H1 (cell line): ENCODE results near the gene HNRNPU. TPM values are rescaled to one million over a fixed set of nuclear protein-coding genes. Genes with fewer than 3 reads are reported as not detected.

Experiments used
- CTCF ChIA-PET: fragments of 300-600 bp; sonication (Branson Sonifier 250); formaldehyde crosslinking; loops from one replicate; lab custom pipeline; 2021; ENCODE audit not compliant: partially characterized antibody; lab: Charles Lee
- POLR2A ChIA-PET: fragments of 300-600 bp; sonication (Branson Sonifier 250); formaldehyde crosslinking; loops from one replicate; lab custom pipeline; 2021; ENCODE audit warnings: inconsistent platforms; ENCODE audit not compliant: partially characterized antibody; lab: Charles Lee
- DNase-seq, 2 experiments: peaks; one replicate each; pipeline versions ENCODE4 v3.0.0 to v3.0.0-alpha.2; 2010 to 2022; ENCODE audit warnings: low spot score in 2 of 2, low read depth in 1 of 2, mixed read lengths in 1 of 2
- FAIRE-seq: peaks from 2 replicates; lab custom pipeline; 2011; peaks lifted over from hg19 to GRCh38; lab: Jason Lieb, UNC
- H2AFZ ChIP-seq: 2 replicates; pipeline ENCODE4 v1.8.1; 2012; ENCODE audit warnings: low read length, inconsistent platforms
- H2AK5ac ChIP-seq: 2 replicates; pipeline ENCODE4 v1.6.1; 2013; ENCODE audit warnings: low read depth, low read length
- H2BK120ac ChIP-seq: replicated peaks from 2 replicates; pipeline ENCODE3; 2013; ENCODE audit warnings: low read depth, low read length, inconsistent platforms
- H2BK12ac ChIP-seq: 2 replicates; pipeline ENCODE4 v1.6.1; 2013; ENCODE audit warnings: low read depth, low read length
- H2BK15ac ChIP-seq: 2 replicates; pipeline ENCODE4 v1.6.1; 2013; ENCODE audit warnings: low read length
- H2BK20ac ChIP-seq: 2 replicates; pipeline ENCODE4 v1.6.1; 2013; ENCODE audit warnings: low read length
- H2BK5ac ChIP-seq: 2 replicates; pipeline ENCODE4 v1.6.1; 2013; ENCODE audit warnings: low read depth, low read length
- H3K14ac ChIP-seq: 2 replicates; pipeline ENCODE4 v1.6.1; 2013; ENCODE audit warnings: inconsistent platforms; ENCODE audit not compliant: insufficient read length
- H3K18ac ChIP-seq: 2 replicates; pipeline ENCODE4 v1.6.1; 2013; ENCODE audit warnings: low read length; ENCODE audit errors: extremely low read depth
- H3K23ac ChIP-seq: 2 replicates; pipeline ENCODE4 v1.6.1; 2013; ENCODE audit warnings: inconsistent platforms; ENCODE audit not compliant: insufficient read length
- H3K23me2 ChIP-seq: 2 replicates; pipeline ENCODE4 v1.6.1; 2013; ENCODE audit warnings: low read depth, low read length
- H3K27ac ChIP-seq: 2 replicates; pipeline ENCODE4 v1.6.1; 2011; ENCODE audit warnings: low read depth, low read length, inconsistent platforms
- H3K27me3 ChIP-seq, 4 experiments: replicated peaks in 1 of 4; 1 replicate in 1 of 4; 2 replicates in 3 of 4; pipeline versions ENCODE4 v1.6.1 to v1.8.1; 2011 to 2013; ENCODE audit warnings: low read length in 3 of 4, mild to moderate bottlenecking in 3 of 4, inconsistent platforms in 2 of 4, mixed read lengths in 2 of 4, moderate library complexity in 1 of 4; ENCODE audit not compliant: control insufficient read depth in 3 of 4, insufficient read depth in 3 of 4; ENCODE audit errors: extremely low read depth in 1 of 4
- H3K36me3 ChIP-seq, 4 experiments: 2 replicates each; pipeline versions ENCODE4 v1.6.1 to v1.8.1; 2011 to 2013; ENCODE audit warnings: mild to moderate bottlenecking in 4 of 4, low read length in 3 of 4, moderate library complexity in 2 of 4, control low read depth in 1 of 4, inconsistent platforms in 1 of 4; ENCODE audit not compliant: insufficient read depth in 4 of 4, control insufficient read depth in 2 of 4
- H3K4ac ChIP-seq: replicated peaks from 2 replicates; pipeline ENCODE3; 2013; ENCODE audit warnings: low read length, low read depth, mixed read lengths, inconsistent platforms; ENCODE audit not compliant: insufficient read length
- H3K4me1 ChIP-seq, 4 experiments: replicated peaks in 1 of 4; 1 replicate in 1 of 4; 2 replicates in 3 of 4; pipeline versions ENCODE4 v1.6.1 to v1.8.1; 2011 to 2013; ENCODE audit warnings: low read length in 3 of 4, inconsistent platforms in 2 of 4, mixed read lengths in 1 of 4; ENCODE audit not compliant: insufficient read depth in 4 of 4, control insufficient read depth in 3 of 4
- H3K4me2 ChIP-seq, 2 experiments: 2 replicates each; pipeline versions ENCODE4 v1.6.1 to v1.8.1; 2011 to 2013; ENCODE audit warnings: low read depth in 2 of 2, low read length in 2 of 2, control low read depth in 1 of 2, inconsistent platforms in 1 of 2, mild to moderate bottlenecking in 1 of 2; ENCODE audit not compliant: insufficient read depth in 1 of 2
- H3K4me3 ChIP-seq, 4 experiments: fragments of 200-600, 300-600 bp in 1 of 4; sonication (generic), shearing (Covaris generic), sonication (Bioruptor Twin) in 1 of 4; 2 replicates each; pipeline versions ENCODE4 v1.5.1 to v1.8.1; 2011 to 2016; ENCODE audit warnings: low read length in 4 of 4, low read depth in 3 of 4, control low read depth in 2 of 4, inconsistent platforms in 2 of 4, mild to moderate bottlenecking in 2 of 4, mixed read lengths in 1 of 4, moderate library complexity in 1 of 4; ENCODE audit not compliant: insufficient read depth in 2 of 4; ENCODE audit errors: extremely low read depth in 1 of 4
- H3K56ac ChIP-seq: replicated peaks from 2 replicates; pipeline ENCODE3; 2013; ENCODE audit warnings: low read depth, mild to moderate bottlenecking, mixed read lengths, low read length, inconsistent platforms; ENCODE audit not compliant: insufficient read length
- H3K79me1 ChIP-seq: 2 replicates; pipeline ENCODE4 v1.6.1; 2013; ENCODE audit warnings: low read depth, low read length, control low read depth
- H3K79me2 ChIP-seq, 2 experiments: 2 replicates each; pipeline versions ENCODE4 v1.6.1 to v1.8.1; 2012 to 2013; ENCODE audit warnings: low read length in 2 of 2, mild to moderate bottlenecking in 2 of 2, inconsistent platforms in 1 of 2; ENCODE audit not compliant: insufficient read depth in 2 of 2, control insufficient read depth in 1 of 2
- H3K9ac ChIP-seq, 4 experiments: replicated peaks in 1 of 4; 1 replicate in 1 of 4; 2 replicates in 3 of 4; pipeline versions ENCODE4 v1.6.1 to v1.8.1; 2011 to 2013; ENCODE audit warnings: low read depth in 3 of 4, low read length in 3 of 4, control low read depth in 2 of 4, mild to moderate bottlenecking in 2 of 4, moderate library complexity in 2 of 4, inconsistent platforms in 1 of 4; ENCODE audit errors: extremely low read depth in 1 of 4
- H3K9me3 ChIP-seq, 2 experiments: 2 replicates each; pipeline versions ENCODE4 v1.6.1 to v1.8.1; 2012 to 2013; ENCODE audit warnings: mild to moderate bottlenecking in 2 of 2, moderate library complexity in 2 of 2, control low read depth in 1 of 2, inconsistent platforms in 1 of 2, low read depth in 1 of 2, low read length in 1 of 2, mixed read lengths in 1 of 2; ENCODE audit not compliant: insufficient read depth in 2 of 2
- H4K20me1 ChIP-seq, 2 experiments: replicated peaks in 1 of 2; 2 replicates each; pipeline versions ENCODE3 to v1.8.1; 2011 to 2013; ENCODE audit warnings: inconsistent platforms in 2 of 2, low read length in 2 of 2, mild to moderate bottlenecking in 1 of 2; ENCODE audit not compliant: insufficient read depth in 2 of 2, control insufficient read depth in 1 of 2
- H4K5ac ChIP-seq: 2 replicates; pipeline ENCODE4 v1.6.1; 2013; ENCODE audit warnings: low read length, low read depth, mixed read lengths, inconsistent platforms; ENCODE audit not compliant: insufficient read length
- H4K8ac ChIP-seq: 2 replicates; pipeline ENCODE4 v1.8.0; 2013; ENCODE audit warnings: mild to moderate bottlenecking, moderate library complexity, low read length, inconsistent platforms; ENCODE audit not compliant: insufficient read depth; ENCODE audit errors: extremely low read depth
- H4K91ac ChIP-seq: replicated peaks from 2 replicates; pipeline ENCODE3; 2013; ENCODE audit warnings: low read length, mixed read lengths, inconsistent platforms; ENCODE audit not compliant: insufficient read length
- ASH2L ChIP-seq: fragments of 200-600, 300-600 bp; sonication (generic); IDR thresholded peaks from one replicate; pipeline ENCODE4 v1.7.1; 2017; ENCODE audit warnings: low read length
- BRCA1 ChIP-seq: IDR thresholded peaks from 2 replicates; pipeline ENCODE4 v1.6.1; 2012; ENCODE audit warnings: low read depth, low read length, improper control_type of control experiment
- KDM1A ChIP-seq: fragments of 200-600, 300-600 bp; sonication (generic); IDR thresholded peaks from 2 replicates; pipeline ENCODE4 v1.7.1; 2016; ENCODE audit warnings: mild to moderate bottlenecking, low read length, borderline replicate concordance
- KDM5A ChIP-seq: fragments of 200-600 bp; IDR thresholded peaks from 2 replicates; pipeline ENCODE4 v1.7.1; 2012; ENCODE audit warnings: mild to moderate bottlenecking, low read length, inconsistent platforms, mixed read lengths
- POLR2A ChIP-seq, 2 experiments: IDR thresholded peaks; 1 replicate in 1 of 2; 2 replicates in 1 of 2; pipeline ENCODE4 v1.6.1; 2011; ENCODE audit warnings: low read depth in 2 of 2, low read length in 2 of 2, mild to moderate bottlenecking in 2 of 2; ENCODE audit errors: control extremely low read depth in 1 of 2
- RAD21 ChIP-seq, 2 experiments: IDR thresholded peaks in 1 of 2; conservative IDR thresholded peaks in 1 of 2; 2 replicates each; pipeline ENCODE4 v1.6.1; 2011; ENCODE audit warnings: low read depth in 2 of 2, low read length in 2 of 2, improper control_type of control experiment in 1 of 2, inconsistent platforms in 1 of 2, mild to moderate bottlenecking in 1 of 2, moderate library complexity in 1 of 2
- polyA plus RNA-seq, 7 experiments: library from polyadenylated mRNA; depleted of rRNA in 3 of 7; stranded (reverse) in 5 of 7; unstranded in 2 of 7; fragments of >200 nt in 5 of 7; fragments of 200-250 nt in 2 of 7; gene quantifications; 1 replicate in 5 of 7; 2 replicates in 1 of 7; 4 replicates in 1 of 7; pipeline versions ENCODE4 v1.2.1 to v1.2.3, GENCODE V29; 2011 to 2013; ENCODE audit warnings: missing spikeins in 2 of 7, mixed read lengths in 2 of 7
- total RNA-seq: library from RNA; stranded (reverse); fragmentation: NEBNext Ultra II Directional; extraction: Animal tissue kit (Norgen Biotek cat#: 25700); gene quantifications from 2 replicates; pipeline ENCODE4 v1.2.1, GENCODE V29; 2021

HNRNPU gene
- total and polyA plus RNA-seq, 2 of the 8 experiments (the other 6 are each of a cell fraction or from before 2014, with no cell fraction given) = 95.6 to 606 TPM

DNA sequence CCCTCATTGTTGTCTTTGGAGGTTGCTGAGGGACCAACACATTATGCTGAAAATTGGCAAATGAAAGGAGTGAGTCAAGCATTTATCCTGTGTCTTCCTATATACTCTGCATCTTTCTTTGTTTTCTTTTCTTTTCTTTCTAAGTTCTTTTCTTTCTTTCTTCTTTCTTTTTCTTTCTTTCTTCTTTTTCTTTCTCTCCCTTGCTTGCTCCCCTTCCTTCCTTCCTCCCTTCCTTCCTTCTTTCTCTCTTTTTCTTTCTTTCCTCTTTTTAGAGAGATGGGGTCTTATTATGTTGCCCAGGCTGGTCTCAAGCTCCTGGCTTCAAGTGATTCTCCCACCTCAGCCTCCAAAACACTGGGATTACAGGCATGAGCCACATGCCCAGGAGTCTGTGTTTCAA lies 57.2 kb downstream of the HNRNPU start:
- Histone ChIP-seq H4K91ac (no peak overlapping the region), H2BK120ac (no peak overlapping the region), H3K56ac (no peak overlapping the region)
- TF ChIP-seq KDM5A (no peak), POLR2A (IDR thresholded peaks at IDR 0.05; ENCODE audit: control extremely low read depth in 1 of 2, low read depth in 2 of 2, low read length in 2 of 2) (no peak), BRCA1 (no peak), ASH2L (no peak), KDM1A (no peak), RAD21 (IDR thresholded peaks at IDR 0.05 in 1 of 2, conservative IDR thresholded peaks at IDR 0.05 in 1 of 2; ENCODE audit: low read depth in 2 of 2, low read length in 2 of 2) (no peak)
- TF ChIP-seq, all 59 proteins: peak for 0
- Histone ChIP-seq H3K9me3 (no peaks in the 10 kb centered on the region), H4K20me1 (no peaks in the 10 kb centered on the region), H3K36me3 (no peaks in the 10 kb centered on the region), H3K4me1 (peaks cover 0 to 5% (median 0%) of the 10 kb centered on the region in 4 experiments; a peak in 1 of 7 replicates), H3K23ac (no peak overlapping the region), H4K8ac (no peak overlapping the region), H3K23me2 (no peaks in the 10 kb centered on the region), H3K79me2 (no peaks in the 10 kb centered on the region), H3K27me3 (no peaks in the 10 kb centered on the region), H3K79me1 (no peaks in the 10 kb centered on the region), H3K27ac (no peak overlapping the region), H2AFZ (no peak overlapping the region), H2BK12ac (no peak overlapping the region), H2BK20ac (no peak overlapping the region), H2AK5ac (no peak overlapping the region), H3K4me2 (no peak overlapping the region), H2BK5ac (no peak overlapping the region), H3K4ac (no peak overlapping the region), H3K9ac (no peak overlapping the region), H3K4me3 (no peak overlapping the region), H3K14ac (no peak overlapping the region), H2BK15ac (no peak overlapping the region), H3K18ac (no peak overlapping the region), H4K5ac (no peak overlapping the region)
- FAIRE-seq (no peak), DNase-seq (no peak)
- ChIA-PET POLR2A (interaction anchor here (1.6 kb wide), 1 partner anchor 8 kb away, joined by 4 read pairs; no protein-coding TSS in a partner anchor), CTCF (interaction anchor here (0.6 to 3.6 kb wide), 3 partner anchors 8 to 1543 kb away, joined by 3 to 16 read pairs (median 3); no protein-coding TSS in a partner anchor)
